NCI-H2196 treated with DMSO at 0.1 percent for 48 hours (cell line): ENCODE measurements around the gene PHF13.
"Not testable (repeated sequence)": the region's sequence is repeated elsewhere in the genome, so short reads cannot be mapped to it uniquely, and the experiment has no call there.

Source experiments
- DNase-seq: peaks from one replicate; lab custom pipeline; 2025; ENCODE audit not compliant: unreplicated experiment; lab: John Stamatoyannopoulos, UW

PHF13 gene

GRCh38 chr1:6658359-6659060 is 45.0 kb downstream of the PHF13 start:
- no peak for DNase-seq

DNA sequence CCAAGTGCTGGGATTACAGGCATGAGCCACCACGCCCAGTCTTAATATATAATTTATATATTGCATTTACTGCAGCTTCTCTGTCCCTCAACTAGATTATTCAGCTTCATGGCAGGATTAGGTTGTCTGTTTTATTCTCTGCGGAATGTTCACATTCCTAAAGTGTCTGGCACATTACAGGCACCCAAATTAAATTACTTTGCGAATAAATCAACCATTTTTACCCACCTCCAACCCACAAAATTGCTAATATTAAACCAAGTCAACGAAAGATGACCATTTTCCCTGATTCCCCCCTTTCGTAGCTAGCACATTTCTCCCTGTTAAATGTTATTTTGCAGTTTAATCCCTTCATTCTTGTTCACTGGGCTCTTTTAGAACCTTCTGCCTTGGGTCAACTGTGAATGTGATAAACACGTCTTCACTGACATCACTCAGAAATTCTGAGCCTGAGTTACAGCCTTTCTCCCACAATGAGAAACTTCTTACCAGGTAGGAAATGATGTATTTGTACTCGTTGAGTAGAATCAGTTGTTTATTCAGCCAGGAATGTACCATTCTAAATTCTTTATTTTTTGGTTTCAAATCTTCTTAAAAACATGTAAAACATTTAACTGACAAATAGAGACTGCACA is 47.0 kb downstream of the PHF13 start:
- no peak for DNase-seq

- not testable (repeated sequence) for DNase-seq
Measured at GRCh38 chr1:6662468-6662867, 48.9 kb downstream of the PHF13 start.

DNA sequence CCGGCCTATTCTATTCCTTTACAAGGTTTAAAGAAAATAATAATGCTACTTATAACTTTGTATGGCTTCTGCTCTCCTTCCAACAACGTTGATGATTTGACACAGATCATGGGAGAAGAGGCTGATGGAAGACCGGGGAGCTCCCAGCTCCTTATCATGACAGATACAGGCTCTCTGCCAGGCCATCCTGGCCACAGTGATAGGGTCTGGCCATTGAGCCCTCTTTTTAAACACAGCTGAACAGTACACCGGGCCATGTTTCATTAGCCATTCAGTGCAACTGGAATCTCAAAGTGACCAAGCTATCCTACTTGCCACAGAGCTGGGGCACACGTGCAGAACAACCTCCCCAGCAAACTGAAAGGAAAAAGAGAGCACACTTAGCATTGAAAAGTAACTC is 53.2 kb downstream of the PHF13 start:
- no peak for DNase-seq

DNA sequence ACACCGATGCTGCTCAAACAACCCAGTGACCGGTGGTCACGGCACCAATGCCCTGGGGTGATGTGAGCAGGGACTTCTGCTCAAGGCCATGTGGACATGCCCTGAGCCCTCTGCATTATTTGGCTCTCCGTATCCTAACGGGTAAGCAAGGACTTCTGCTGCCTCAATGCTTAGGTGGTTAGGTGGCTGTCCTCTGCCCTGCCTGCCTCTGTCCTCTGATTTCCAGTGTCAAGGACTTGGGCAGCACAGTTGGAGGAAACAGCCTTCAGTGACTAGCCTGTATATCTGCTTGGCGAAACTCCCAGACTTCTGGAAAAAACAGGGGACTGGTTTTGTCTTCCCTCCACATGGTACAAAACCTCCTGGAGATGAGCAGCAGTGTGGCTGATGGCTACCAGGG is 53.6 kb downstream of the PHF13 start:
- no peak for DNase-seq

DNA sequence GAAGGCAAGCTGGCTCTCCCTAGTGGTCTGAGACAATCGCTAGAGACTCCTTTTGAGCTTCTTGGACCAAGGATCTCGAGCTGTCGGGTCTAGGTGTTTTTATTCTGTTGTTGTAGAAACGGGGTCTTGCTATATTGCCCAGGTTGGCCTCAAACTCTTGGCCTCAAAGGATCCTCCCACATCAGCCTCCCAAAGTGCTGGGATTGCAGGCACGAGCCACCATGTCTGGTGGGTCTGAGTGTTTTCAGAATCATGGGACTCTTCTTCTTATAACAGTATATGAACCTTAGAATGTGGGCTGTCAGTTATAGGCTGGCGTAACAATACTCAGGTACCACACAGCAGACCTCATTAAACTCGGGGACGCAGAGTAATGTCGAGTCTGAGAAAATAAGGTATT is 55.0 kb downstream of the PHF13 start:
- no peak for DNase-seq

DNA sequence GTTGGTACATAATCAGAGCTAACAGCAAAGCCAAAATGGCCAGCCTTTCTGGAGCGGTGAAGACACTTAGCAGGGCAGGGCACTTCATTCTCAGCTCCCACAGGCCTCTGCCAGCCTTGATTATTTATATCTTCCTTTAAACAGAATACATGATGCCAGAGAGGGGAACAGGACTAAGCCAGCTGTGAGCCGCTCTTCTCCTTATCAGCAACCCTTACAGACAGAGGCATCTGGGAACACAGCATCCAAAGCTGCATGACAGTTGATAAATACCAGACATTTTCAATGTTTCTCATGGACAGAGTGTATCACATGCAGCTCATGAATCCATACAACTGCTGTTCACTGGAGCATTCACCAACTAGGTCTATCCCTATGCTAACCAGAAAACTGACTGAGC is 59.0 kb downstream of the PHF13 start:
- DNase-seq = no peak
